ENCODE data around the gene KDF1. TPM values are rescaled to one million over a fixed set of nuclear protein-coding genes. Genes with fewer than 3 reads are reported as not detected.

KDF1 gene
- polyA plus RNA-seq, 3 donors = 8.6 to 10.4 (median 9.3) TPM

GRCh38 chr1:26921540-26922430, 38.5 kb downstream of the KDF1 start, which contains the start of gene NUDC:
NUDC (plus strand) TSS chr1:26921743; CDS start chr1:26921849, 106 bp downstream.
- DNase-seq (ENCODE audit: low read depth in 3 of 3, low spot score in 2 of 3) = peak; percentile 86 to 94 (median 89)

GRCh38 chr1:26921126-26921539, 39.1 kb downstream of the KDF1 start:
- no peak for DNase-seq (ENCODE audit: low read depth in 3 of 3, low spot score in 2 of 3)

DNA sequence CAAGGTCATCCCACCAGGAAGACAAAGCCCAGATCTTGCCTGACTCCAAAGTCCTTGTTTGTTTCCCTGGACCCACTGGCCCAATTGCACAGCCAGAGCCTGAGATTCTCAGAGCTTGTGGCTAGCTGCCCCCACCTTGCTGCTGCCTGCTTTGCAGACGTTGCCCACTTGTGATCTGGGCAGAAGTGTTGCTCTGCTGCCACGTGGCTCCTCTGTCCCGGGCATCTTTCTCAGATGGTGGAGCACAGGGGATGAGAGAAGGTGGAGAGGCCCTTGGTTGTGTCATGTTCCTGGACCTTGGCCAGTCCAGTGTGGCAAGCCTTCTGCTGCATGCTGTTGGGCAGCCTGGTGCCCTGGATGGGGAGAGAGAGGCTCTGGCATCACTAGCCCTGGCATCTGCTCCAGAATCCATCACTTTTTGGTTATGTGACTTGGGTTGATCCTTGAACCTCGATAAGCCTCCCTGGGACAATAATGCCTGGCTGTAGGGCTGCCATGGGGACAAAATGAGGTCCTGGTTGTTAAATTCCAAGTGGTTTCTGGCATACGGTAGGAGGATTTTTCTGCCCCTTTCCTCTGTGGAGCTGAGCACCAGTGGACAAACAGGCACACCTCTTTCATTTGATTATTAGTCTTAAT, 44.9 kb downstream of the KDF1 start:
- DNase-seq (ENCODE audit: low read depth in 3 of 3, low spot score in 2 of 3) = no peak

GRCh38 chr1:26913754-26914619, 46.3 kb downstream of the KDF1 start, which contains the start of gene NR0B2:
NR0B2 (minus strand) TSS chr1:26913975; CDS start chr1:26913940, 35 bp downstream.
- DNase-seq (ENCODE audit: low read depth in 3 of 3, low spot score in 2 of 3) = no peak

- DNase-seq (ENCODE audit: low read depth in 3 of 3, low spot score in 2 of 3) = no peak
These were observed 46.9 kb downstream of the KDF1 start for GRCh38 chr1:26913389-26913753.

- no peak for DNase-seq (ENCODE audit: low read depth in 3 of 3, low spot score in 2 of 3)
These were observed 48.1 kb downstream of the KDF1 start for GRCh38 chr1:26912147-26912490.

DNA sequence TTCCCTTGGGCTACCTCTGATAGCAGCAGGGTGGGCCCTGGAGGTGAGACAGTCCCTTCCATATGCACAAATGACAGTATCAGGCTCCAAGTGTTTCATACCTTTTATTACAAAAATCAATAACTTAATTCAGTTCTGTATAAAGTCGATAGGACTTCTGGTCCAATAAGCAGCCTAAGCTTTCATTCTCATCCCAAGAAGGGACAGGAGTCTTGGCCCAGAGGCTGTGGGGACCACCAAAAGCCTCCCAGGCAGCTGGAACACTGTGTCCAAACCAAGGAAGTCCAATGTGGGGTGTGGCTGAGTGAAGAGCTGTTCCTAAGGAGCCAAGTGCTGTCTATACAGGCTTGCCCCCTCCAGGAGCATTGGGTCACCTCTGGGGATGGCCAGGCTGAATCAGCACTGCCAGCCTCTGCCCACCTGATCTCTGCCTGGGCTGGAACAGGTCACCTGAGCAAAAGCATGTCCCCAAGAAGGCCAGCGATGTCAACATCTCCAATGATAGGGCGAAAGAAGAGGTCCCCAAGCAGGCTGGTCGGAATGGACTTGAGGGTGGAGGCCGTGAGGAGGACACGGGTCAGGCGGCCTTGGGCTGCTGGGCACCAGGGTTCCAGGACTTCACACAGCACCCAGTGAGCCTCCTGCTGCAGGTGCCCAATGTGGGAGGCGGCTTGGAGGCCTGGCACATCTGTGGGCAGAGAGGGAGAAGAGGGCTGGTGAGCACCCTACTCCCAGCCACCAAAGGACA, 48.7 kb downstream of the KDF1 start:
- no peak for DNase-seq (ENCODE audit: low read depth in 3 of 3, low spot score in 2 of 3)

DNA sequence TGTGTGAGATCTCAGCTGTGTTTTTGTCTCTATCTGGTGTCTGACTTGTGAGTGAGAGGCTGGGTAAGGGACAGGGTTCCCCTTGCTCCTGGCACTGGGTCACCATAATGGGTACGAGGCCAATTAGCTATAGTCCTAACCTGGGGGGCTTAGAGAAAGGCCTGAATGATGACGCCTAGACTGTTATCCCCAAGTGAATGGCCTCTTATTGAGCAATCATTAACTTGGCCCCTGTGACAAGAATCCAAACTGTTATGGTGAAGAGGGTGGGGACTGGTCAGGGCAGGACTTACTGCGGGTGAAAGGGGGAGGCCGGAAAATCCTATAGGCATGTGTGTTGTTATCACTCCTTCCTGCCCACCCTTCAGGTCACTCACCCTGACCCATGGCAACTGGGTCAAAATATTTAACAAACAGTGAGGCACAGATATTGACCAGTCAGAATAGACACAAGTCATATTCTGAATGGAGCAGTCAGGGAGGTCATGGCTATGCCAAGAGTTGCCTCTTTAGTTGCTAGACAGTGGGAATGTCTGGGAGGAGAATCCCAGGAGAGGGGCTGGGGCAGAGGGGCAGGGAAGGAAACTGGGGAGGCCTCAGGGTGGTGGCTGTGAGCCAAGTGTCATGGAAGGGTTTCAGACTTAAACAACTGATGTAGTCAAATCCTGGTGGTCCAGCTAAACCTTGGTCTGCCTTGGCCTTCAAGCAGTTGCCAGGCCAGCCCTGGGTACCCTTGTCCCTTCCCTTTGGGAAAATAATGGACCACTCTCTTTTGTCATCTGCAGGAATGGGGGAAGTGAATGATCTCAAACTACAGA, 49.7 kb downstream of the KDF1 start:
- no peak for DNase-seq (ENCODE audit: low read depth in 3 of 3, low spot score in 2 of 3)

- no peak for DNase-seq (ENCODE audit: low read depth in 3 of 3, low spot score in 2 of 3)
These were observed 50.3 kb downstream of the KDF1 start for GRCh38 chr1:26909951-26910342.

- no peak for DNase-seq (ENCODE audit: low read depth in 3 of 3, low spot score in 2 of 3)
These were observed 53.0 kb downstream of the KDF1 start for GRCh38 chr1:26907071-26907917.

- no peak for DNase-seq (ENCODE audit: low read depth in 3 of 3, low spot score in 2 of 3)
These were observed 59.3 kb downstream of the KDF1 start for GRCh38 chr1:26900815-26901511.

DNA sequence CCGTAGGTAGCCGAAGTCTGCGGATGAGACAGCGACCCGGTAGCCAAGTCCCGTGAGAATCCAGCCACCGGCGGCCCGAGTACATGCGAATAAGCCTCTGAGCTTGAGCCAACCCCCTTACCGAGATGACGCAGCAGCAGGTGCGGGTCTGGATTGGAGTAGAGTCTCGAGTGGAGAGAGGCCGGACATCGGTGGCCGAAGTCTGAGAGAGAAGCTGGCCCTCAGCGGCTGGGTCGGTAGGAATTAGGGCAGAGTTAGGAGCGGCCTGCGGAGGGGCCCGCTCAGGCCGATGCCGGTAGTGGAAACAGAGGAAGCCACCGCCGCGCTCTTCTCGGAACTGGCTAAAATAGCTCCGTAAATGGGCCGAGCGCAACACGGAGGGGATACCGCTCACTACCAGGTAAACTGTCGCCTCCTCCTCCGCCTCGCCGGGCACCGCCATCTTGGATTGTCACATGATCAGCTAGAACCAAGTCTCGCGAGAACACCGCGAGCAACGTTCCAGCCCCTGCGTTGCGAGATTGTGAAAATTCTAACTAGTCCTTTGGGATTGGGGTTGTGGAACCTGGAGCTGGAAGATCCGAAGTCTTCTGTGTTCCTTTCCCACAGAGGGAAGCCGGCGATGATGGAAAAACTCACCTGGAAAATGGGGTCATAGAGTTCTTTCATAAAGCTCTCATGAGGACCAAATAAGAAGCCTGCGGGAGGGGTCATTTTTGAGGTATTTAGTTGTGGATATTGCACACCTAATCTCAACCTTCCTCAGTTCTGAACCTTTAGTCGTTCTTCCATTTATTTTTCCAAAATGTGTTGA, 60.1 kb downstream of the KDF1 start, which contains the start of gene GPATCH3:
GPATCH3 (minus strand) TSS at position 467 of the 814 bp plus-strand sequence; CDS start at position 442, 25 bp downstream.
- peak; percentile 84 to 92 (median 89) for DNase-seq (ENCODE audit: low read depth in 3 of 3, low spot score in 2 of 3)

Other genes with a start within 250 kb of the KDF1 start
- 10 to 100 TPM; 17.7 to 19.9 (median 19.2) TPM for gene PIGV, start 172.5 kb downstream of the KDF1 start, polyA plus RNA-seq (ENCODE audit: insufficient read length in 3 of 3)
- 10 to 100 TPM; 18.6 to 19.3 (median 19.0) TPM for gene ZDHHC18, start 133.8 kb downstream of the KDF1 start, polyA plus RNA-seq (ENCODE audit: insufficient read length in 3 of 3)
- under 1 TPM; 0.28 to 0.75 (median 0.46) TPM for gene SFN, start 97.3 kb downstream of the KDF1 start, polyA plus RNA-seq (ENCODE audit: insufficient read length in 3 of 3)
- 10 to 100 TPM; 26.4 to 27.4 (median 27.0) TPM for gene GPN2, start 70.2 kb downstream of the KDF1 start, polyA plus RNA-seq (ENCODE audit: insufficient read length in 3 of 3)
- gene GPATCH3, start 60.0 kb downstream of the KDF1 start, polyA plus RNA-seq (ENCODE audit: insufficient read length in 3 of 3) = 10 to 100 TPM; 14.1 to 15.5 (median 15.2) TPM
- 1 to 10 TPM; 1.2 to 1.6 (median 1.3) TPM for gene NR0B2, start 46.5 kb downstream of the KDF1 start, polyA plus RNA-seq (ENCODE audit: insufficient read length in 3 of 3)
- gene NUDC, start 38.7 kb downstream of the KDF1 start, polyA plus RNA-seq (ENCODE audit: insufficient read length in 3 of 3) = 10 to 100 TPM; 84.6 to 93.0 (median 92.7) TPM
- gene TRNP1, start 33.2 kb upstream of the KDF1 start, polyA plus RNA-seq (ENCODE audit: insufficient read length in 3 of 3) = 1 to 10 TPM; 4.9 to 5.9 (median 5.4) TPM
- gene TENT5B, start 52.4 kb upstream of the KDF1 start, polyA plus RNA-seq (ENCODE audit: insufficient read length in 3 of 3) = 1 to 10 TPM in 2 of 3 donors, under 1 TPM in 1; 0.80 to 1.4 (median 1.0) TPM
- 10 to 100 TPM; 19.6 to 23.0 (median 20.0) TPM for gene SLC9A1, start 194.7 kb upstream of the KDF1 start, polyA plus RNA-seq (ENCODE audit: insufficient read length in 3 of 3)